ENCODE measurements around the gene CPPED1.
"Not testable (repeated sequence)": the region's sequence is repeated elsewhere in the genome, so short reads cannot be mapped to it uniquely, and the experiment has no call there.

CPPED1 gene

DNA sequence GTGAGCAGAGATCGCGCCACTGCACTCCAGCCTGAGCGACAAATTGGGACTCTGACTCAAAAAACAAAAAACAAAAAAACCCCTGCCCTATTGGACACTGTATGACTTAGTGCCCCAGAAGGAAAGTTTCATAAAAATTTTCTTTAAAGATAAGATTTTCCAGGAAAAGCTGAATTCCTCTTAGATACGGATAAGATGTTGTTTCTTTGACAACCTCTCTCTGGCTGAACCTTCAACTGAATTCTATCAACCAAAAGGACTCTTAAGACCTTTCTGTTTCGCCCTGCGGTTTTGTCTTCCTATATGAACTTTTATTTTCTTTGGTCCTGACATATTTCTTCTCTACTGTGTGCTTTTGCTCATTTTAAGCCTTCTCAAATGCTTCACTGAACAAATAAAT, 35.8 kb downstream of the CPPED1 start:
- H3K4me3 ChIP-seq (ENCODE audit: low read depth, low read length): no peak overlapping the region
- DNase-seq (ENCODE audit: low read depth): peak; percentile 47

GRCh38 chr16:12766853-12767252, 36.8 kb downstream of the CPPED1 start:
- no peak overlapping the region for H3K4me3 ChIP-seq (ENCODE audit: low read depth, low read length)
- TF ChIP-seq, protein P1, sequence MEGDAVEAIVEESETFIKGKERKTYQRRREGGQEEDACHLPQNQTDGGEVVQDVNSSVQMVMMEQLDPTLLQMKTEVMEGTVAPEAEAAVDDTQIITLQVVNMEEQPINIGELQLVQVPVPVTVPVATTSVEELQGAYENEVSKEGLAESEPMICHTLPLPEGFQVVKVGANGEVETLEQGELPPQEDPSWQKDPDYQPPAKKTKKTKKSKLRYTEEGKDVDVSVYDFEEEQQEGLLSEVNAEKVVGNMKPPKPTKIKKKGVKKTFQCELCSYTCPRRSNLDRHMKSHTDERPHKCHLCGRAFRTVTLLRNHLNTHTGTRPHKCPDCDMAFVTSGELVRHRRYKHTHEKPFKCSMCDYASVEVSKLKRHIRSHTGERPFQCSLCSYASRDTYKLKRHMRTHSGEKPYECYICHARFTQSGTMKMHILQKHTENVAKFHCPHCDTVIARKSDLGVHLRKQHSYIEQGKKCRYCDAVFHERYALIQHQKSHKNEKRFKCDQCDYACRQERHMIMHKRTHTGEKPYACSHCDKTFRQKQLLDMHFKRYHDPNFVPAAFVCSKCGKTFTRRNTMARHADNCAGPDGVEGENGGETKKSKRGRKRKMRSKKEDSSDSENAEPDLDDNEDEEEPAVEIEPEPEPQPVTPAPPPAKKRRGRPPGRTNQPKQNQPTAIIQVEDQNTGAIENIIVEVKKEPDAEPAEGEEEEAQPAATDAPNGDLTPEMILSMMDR (IDR thresholded peaks at IDR 0.05; ENCODE audit: insufficient read depth, low read depth, low read length, missing control alignments): no peak
- DNase-seq (ENCODE audit: low read depth): no peak

More for the DNA sequence above, 35.8 kb downstream of the CPPED1 start:
- TF ChIP-seq, protein P1 (IDR thresholded peaks at IDR 0.05; ENCODE audit: insufficient read depth, low read depth, low read length, missing control alignments): no peak

DNA sequence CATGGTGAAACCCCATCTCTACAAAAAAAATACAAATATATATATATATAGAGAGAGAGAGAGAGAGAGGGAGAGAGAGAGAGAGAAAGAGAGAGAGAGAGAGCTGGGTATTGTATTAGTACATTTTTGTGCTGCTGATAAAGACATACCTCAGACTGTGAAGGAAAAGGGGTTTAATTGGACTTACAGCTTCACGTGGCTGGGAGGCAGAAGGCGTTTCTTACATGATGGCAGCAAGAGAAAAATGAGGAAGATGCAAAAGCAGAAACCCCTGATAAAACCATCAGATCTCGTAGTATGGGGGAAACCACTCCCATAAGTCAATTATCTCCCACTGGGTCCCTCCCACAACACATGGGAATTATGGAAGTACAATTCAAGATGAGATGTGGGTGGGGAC, 37.5 kb downstream of the CPPED1 start:
- DNase-seq (ENCODE audit: low read depth); H3K4me3 ChIP-seq (ENCODE audit: low read depth, low read length): not testable (repeated sequence)

GRCh38 chr16:12764813-12765488, 38.7 kb downstream of the CPPED1 start:
- DNase-seq (ENCODE audit: low read depth): no peak
- TF ChIP-seq, protein P1 (IDR thresholded peaks at IDR 0.05; ENCODE audit: insufficient read depth, low read depth, low read length, missing control alignments): no peak
- no peak overlapping the region for H3K4me3 ChIP-seq (ENCODE audit: low read depth, low read length)

GRCh38 chr16:12763517-12763916, 40.2 kb downstream of the CPPED1 start:
- no peak for DNase-seq (ENCODE audit: low read depth)
- TF ChIP-seq, protein P1 (IDR thresholded peaks at IDR 0.05; ENCODE audit: insufficient read depth, low read depth, low read length, missing control alignments): no peak
- H3K4me3 ChIP-seq (ENCODE audit: low read depth, low read length): no peak overlapping the region

DNA sequence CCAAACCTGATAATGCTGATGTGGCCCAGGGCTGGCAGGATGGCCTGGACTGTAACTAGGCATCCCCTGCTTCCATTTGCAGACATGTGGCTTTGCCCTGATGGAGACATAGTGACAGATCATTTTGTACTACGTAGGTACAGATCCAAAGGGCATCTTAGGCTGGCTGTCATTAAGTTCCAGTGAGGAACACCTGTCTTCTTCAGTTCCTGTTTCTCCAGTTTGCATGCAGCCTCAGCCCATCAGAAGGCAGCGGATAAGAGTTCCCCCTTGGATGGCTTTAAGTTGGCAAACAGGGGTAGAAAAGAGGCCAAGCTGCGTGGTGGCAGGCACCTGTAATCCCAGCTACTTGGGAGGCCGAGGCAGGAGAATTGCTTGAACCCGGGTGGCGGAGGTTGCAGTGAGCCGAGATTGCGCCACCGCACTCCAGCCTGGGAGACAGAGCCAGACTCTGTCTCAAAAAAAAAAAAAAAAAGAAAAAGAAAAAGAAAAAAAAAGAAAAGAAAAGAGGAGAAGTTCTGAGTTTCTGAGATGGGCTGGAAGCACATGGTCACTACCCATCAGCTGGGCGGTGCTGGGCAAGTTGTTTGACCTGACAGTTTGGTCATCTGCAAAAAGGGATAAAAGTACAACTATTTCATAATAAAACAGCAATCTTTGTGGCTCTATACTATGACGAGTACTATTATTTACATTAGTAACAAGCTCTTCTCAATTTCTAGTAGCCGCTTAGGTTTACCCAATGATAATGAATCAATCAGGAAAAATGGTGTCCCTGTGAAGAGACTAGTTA, 42.7 kb downstream of the CPPED1 start:
- H3K4me3 ChIP-seq (ENCODE audit: low read depth, low read length): no peak overlapping the region
- no peak for DNase-seq (ENCODE audit: low read depth)
- TF ChIP-seq, protein P1 (IDR thresholded peaks at IDR 0.05; ENCODE audit: insufficient read depth, low read depth, low read length, missing control alignments): no peak

DNA sequence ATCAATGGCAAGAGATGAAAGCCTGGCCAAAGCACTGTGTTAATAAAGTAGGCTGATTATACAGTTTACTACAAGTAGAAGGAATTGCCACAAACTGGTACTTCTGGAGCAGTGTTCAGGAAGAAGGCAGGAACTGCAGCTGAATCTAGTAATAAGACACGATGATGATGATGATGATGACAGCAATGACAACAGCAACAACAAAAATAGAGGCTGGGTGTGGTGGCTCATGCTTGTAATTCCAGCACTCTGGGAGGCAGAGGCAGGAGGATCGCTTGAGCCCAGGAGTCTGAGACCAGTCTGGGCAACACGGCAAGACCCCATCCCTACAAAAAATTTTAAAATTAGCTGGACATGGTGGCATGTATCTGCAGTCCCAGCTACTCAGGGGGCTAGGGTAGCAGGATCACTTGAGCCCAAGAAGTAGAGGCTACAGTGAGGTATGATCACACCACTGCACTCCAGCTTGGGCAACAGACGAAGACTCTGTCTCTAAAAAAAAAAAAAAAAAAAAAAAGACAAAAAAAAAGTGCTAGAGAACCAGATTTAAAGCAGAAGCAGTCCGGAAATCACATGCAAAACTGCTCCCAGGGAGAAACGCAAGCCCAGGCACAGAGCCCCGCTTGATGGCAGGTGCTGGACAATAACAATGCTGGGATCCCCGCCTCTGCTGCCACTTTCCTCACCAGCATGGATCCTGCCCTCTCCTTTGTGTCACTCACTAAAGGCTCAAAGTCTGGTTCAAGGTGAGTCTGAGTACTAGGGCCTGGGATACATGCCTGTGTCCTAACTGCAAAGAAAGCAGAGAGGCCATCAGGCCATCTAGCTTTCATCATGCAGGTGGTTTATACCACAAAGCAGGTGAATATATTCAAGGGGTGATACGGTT, 44.8 kb downstream of the CPPED1 start:
- no peak overlapping the region for H3K4me3 ChIP-seq (ENCODE audit: low read depth, low read length)
- DNase-seq (ENCODE audit: low read depth): peak; percentile 26
- TF ChIP-seq, protein P1 (IDR thresholded peaks at IDR 0.05; ENCODE audit: insufficient read depth, low read depth, low read length, missing control alignments): no peak
